Erythroblast (primary cell): ENCODE data around the gene IL1RAP.

Source experiments
- GATA1 ChIP-seq: IDR thresholded peaks from 2 replicates; pipeline ENCODE4 v1.6.1; 2011; ENCODE audit warnings: low read depth, mild to moderate bottlenecking, control low read depth, low read length, moderate library complexity
- POLR2A ChIP-seq: IDR thresholded peaks from 2 replicates; pipeline ENCODE4 v1.6.1; 2011; ENCODE audit warnings: mild to moderate bottlenecking, low read length

DNA sequence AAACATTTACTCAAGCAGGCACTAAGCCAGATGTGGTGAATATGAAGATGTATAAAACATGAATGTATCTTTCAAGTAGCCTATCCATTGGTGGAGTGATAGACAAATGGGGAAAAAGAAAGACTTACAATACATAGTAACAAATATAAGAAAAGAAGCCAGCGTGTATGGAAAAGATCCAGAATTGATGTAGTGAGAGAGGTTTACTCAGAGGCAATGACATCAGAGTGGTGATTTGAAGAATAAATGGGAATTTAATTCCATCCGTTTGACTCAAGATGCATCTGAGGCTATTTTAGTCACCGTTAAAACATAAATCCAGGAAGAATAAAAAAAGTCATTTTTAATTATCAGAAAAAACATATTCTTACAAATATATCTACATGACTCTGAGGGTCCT is 162.6 kb downstream of the IL1RAP start:
- TF ChIP-seq POLR2A (no peak), GATA1 (no peak)
